GM08714 (cell line): Measurements from ENCODE around the gene GET3.
A peak's percentile ranks its signal among the peaks of the same experiment; 100 is the strongest.
"Not testable (repeated sequence)": the region's sequence is repeated elsewhere in the genome, so short reads cannot be mapped to it uniquely, and the experiment has no call there.

Source experiments
- H3K4me3 ChIP-seq: fragments of 200-500 bp; sonication (Bioruptor generic); 2 replicates; pipeline ENCODE4 v1.5.1; 2014; ENCODE audit warnings: mild to moderate bottlenecking, low read length, inconsistent platforms
- ZNF274 ChIP-seq: IDR thresholded peaks from 2 replicates; pipeline ENCODE4 v1.6.1; 2012; ENCODE audit warnings: mild to moderate bottlenecking, low read depth, low read length

GET3 gene

DNA sequence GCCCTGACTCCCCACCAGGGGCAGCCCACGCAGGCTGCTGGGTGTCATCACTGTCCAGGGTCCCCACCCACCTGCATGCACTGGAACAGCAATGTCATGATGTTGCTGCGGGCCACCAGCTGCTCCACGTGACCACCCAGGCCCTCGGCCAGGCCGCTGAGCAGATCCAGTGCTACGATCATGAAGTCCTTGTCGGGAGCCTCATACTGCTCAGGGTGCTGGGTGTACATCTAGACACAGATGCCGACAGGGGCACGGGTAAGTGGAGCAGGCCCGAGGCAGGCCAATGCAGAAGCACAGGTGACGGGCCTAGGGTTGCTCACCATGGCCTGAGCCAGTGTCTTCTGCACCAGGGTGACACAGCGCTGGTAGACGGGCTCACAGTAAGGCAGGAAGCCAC lies 32.1 kb upstream of the GET3 start:
- no peak overlapping the region for H3K4me3 ChIP-seq
- TF ChIP-seq ZNF274 = no peak

DNA sequence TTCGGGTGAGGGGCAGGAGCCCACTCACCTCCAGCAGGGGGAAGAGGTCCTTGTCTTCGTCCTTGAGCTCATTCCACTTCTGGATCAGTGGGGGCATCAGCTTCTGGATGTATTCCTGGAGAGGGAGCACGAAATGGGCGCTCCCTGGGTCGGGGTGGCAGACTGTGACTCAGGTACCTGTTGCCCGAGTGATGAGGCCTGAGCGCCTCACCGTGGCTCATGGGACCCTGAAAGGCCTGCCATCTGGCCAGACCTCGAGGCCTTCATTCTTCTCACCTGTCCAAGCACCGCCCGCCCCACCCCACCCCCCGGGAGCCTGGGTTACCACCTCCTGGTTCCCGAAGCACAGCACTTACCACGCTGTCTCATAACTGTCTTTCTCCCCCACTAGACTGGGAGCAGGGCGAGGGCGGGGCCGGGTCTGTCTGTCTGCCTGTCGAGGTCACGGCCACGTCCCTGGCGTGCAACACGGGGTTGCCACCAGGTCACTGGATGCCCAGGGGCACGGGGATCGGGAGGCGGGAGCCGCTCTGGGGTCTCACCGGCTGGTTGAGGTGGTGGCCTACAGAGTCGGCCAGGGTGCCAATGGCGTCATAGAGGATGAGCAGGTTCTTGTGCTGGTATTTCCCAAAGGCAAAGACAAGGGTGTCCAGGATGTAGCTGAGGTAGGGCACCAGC lies 31.5 kb upstream of the GET3 start:
- no peak overlapping the region for H3K4me3 ChIP-seq
- TF ChIP-seq ZNF274 = no peak

DNA sequence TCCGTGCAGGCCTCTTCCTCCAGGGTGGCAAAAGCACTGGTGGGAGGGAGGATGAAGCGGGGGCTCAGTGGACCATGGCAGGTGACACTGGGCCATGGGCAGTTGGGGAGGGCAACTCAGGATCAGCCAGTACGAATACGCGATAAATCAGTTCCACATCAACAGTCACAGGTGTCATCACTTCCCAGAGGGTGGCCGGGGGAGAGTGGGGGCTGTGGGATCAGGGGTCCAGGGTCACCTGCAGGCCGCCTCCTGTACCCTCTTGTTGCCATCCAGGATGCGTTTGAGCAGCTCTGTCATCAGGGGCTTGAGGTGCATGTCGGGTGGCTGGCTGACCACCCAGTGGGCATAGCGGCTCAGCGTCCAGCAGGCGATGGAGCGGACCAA lies 31.0 kb upstream of the GET3 start:
- no peak for TF ChIP-seq ZNF274
- no peak overlapping the region for H3K4me3 ChIP-seq

DNA sequence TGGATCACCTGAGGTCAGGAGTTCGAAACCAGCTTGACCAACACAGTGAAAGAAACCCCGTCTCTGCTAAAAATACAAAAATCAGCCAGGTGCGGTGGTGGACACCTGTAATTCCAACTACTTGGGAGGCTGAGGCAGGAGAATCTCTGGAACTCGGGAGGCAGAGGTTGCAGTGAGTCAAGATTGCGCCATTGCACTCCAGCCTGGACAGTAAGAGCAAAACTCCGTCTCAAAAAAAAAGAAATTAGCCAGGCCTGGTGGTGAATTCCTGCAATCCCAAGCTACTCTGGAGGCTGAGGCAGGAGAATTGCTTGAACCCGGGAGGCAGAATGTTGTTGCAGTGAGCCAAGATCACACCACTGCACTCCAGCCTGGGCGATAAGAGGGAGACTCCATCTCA lies 28.7 kb upstream of the GET3 start:
- no peak overlapping the region for H3K4me3 ChIP-seq
- no peak for TF ChIP-seq ZNF274

DNA sequence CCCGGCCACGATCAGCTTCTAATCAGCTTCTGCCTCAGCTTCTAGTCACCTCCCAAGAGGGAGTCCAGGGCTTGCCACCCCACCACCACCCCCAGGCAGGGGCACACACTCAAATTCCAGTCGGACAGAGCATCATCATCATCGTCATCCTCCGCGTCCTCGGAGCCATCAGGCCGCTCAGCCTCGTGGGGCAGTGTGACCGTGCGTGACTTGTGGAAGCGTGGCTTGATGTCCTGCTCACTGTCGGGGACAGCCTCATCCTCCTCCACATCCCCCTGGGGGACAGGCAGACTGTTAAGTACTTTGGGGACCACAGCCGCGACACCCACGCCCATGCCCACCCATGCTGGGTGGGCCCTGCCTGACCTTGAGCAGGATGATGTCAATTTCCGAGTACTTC lies 26.1 kb upstream of the GET3 start:
- TF ChIP-seq ZNF274 = no peak
- no peak overlapping the region for H3K4me3 ChIP-seq

DNA sequence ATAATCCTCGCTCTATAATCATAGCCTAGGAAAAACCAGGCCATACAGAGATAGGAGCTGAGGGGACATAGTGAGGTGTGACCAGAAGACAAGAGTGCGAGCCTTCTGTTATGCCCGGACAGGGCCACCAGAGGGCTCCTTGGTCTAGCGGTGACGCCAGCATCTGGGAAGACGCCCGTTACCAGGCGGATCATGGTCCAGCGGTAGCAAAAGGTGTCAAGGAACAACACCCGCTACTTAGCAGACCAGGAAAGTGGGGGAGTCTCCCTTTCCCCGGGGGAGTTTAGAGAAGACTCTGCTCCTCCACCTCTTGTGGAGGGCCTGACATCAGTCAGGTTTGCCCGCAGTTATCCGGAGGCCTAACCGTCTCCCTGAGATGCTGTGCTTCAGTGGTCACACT lies 25.2 kb upstream of the GET3 start:
- not testable (repeated sequence) for H3K4me3 ChIP-seq

DNA sequence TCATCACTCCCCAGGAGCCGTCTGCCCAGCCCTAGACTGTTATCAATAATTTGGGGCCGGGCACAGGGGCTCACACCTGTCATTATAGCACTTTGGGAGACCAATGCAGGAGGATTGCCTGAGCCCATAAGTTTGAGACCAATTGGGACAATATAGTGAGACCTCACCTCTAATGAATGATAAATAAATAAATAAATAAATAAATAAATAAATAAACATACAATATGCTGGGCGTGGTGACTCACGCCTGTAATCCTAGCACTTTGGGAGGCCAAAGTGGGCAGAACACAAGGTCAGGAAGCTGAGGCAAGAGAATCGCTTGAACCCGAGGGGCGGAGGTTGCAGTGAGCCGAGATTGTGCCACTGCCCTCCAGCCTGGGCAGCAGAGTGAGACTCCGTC lies 24.0 kb upstream of the GET3 start:
- H3K4me3 ChIP-seq = not testable (repeated sequence)

DNA sequence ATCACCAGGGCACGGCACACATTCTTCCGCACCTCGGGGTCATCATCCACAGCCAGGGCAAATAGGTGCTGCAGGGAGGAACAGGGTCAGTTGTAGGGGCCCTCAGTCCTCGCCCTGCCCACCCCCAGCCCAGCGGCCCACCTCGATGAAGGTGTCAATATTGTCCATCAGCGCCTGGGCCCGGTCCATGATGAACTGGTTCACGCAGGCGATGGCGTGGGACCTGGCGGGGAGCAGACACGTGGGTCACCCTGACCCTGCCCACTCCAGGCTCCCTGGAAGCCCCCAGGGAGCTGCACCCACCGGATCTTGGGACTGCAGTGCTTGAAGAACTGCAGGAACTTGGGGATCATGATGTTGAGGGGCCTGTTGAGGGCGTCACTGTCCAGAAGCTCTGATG lies 22.2 kb upstream of the GET3 start:
- H3K4me3 ChIP-seq = no peak overlapping the region
- TF ChIP-seq ZNF274 = no peak

DNA sequence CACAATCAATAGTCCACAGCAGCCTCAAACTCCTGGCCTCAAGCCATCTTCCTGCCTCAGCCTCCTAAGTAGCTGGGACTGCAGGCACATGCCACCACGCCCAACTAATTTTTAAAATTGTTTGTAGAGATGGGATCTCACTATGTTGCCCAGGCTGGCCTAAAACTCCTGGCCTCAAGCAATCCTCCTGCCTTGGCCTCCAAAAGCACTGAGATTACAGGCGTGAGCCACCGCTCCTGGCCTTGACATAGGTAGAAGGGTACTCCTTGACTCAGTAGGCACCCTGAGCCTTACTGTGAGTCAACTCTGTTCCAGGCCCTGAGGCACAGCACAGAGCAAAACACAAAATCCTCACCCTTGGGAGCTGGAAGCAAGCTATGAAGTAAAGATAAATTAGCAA lies 21.4 kb upstream of the GET3 start:
- no peak for TF ChIP-seq ZNF274
- no peak overlapping the region for H3K4me3 ChIP-seq

DNA sequence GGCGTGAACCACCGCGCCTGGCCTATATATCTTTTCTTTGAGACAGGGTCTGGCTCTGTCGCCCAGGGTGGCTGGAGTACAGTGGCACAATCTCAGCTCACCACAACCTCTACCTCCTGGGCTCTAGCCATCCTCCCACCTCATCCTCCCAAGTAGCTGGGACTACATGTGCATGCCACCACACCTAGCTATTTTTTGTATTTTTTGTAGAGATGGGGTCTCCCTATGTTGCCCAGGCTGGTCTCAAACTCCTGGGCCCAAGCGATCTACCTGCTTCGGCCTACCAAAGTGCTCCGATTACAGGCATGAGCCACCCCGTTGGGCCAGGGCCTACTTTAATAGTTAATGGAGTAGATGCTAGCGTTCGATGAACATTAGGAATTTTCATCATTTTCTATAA lies 17.0 kb upstream of the GET3 start:
- peak overlapping the region; percentile 86; the same call in 1 of the 2 replicates for H3K4me3 ChIP-seq
- TF ChIP-seq ZNF274 = no peak

DNA sequence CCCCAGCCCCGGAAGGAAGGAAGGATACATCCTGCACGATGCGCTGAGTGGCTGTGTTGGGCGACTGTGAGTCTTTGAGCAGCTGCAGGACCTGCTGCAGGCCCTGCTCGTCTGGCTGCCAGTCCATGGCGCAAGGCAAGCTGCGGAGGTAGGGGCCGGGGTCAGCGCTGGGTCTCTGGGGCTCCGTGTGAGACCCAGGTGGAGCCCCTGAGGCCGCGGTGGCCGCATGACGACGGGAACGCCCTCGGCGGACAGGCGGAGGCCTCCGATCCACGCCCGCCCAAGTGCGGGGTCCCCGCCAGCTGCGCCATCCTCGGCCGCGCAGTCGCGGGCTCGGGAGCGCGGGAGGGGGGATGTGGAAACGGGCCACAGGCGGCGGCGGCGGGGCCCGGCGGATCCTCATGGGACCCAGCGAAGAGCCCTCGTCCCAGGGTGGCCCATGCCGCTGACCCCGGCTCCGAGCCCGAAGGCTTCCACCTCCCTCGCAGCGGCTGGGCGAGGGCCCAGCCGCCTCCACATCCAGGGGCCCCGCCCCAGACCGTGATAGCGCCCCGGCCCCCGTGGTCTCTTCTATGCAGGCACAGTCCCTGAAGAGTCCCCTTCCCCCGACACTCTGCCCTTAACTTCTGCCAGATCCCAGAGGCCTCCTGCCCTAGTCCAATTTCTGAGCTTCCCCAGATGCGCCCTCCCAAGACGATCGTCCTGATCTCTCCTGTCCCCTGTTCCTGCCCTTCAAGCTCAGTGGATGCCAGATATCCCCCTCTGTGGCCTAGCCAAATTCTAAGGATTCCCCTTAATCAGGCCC lies 16.2 kb upstream of the GET3 start:
- peak overlapping the region; percentile 86 for H3K4me3 ChIP-seq
- TF ChIP-seq ZNF274 = no peak

DNA sequence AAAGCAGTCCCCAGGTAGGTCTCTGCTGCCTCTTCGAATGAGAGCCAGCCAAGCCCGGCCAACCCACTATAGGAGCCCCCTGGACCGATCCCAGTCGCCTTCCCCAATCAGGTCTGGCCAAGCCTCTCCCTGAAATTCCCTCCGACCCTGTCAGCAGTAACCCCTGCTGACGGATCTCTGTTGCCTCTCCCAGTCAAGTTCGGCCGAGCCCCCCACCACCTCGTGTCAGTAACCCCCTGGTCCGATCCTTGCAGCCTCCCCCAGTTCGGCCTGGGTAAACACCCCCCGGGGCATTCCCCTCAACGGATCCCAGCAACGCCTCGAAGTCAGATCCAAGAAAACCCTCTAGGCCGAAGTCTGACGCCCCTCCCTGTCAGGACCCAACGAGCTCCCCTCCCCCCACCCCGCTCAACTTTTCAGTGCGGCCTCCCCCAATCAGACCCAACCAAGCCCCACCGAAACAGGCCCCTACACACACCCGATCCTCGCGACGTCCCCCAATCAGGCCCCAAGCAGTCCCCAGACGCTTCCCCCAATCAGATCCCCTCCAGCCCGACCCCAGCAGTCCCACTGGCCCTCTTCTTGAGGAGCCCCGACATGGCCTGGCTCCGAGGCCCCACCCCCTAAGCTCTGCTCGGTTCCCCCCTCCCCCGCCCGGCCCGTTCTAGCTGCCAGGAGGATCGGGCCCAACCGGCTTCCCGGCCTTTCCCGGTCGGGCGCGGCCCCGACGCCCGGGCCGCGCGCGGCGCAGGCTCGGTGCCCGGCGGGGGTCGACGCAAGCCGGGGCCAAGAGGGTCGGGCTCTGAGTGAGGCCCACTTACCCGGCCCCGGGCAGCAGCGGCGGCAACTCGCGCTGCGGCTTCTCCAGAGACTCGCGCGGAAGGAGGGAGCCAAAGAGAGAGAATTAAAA lies 15.4 kb upstream of the GET3 start:
- H3K4me3 ChIP-seq = peak overlapping the region; percentile 86
- no peak for TF ChIP-seq ZNF274

DNA sequence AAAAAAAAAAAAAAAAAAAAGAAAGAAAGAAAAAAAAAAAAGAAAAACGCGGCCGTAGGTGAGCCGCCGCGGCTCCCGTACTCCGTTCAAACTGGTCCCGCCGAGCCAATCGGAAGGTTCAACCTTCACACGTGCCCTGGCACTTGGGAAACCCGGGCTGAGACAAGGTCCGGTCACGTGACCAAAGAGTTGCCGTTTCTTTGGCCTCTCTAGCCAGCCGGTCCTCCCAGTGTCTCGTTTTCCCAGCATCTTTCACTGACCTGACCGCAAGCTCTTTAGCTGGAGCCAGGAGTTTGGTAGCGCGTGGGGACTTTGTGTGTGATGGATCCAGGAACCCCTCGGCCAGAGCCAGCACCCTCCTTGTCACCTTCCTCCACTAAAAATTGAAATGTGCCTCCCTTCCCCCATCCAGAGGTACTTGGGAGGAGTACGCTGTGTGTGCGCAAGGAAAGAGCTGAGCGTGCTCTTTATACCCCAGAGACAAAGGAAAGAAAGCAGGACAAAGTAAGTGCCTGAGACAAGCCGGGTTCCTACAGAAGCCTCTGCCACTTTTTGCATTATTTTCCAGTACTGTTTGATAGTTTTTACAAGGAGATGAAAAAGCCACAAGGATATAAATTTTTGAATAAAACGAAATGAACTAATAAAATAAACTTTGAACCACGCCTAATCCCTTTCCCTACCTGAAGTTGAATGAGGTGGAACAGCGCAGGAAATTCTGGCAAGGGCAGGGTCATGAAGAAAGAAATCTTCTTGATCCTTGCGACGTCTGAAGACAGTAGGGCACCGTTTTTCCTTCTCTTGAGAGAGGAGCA lies 14.5 kb upstream of the GET3 start:
- no peak for TF ChIP-seq ZNF274
- peak overlapping the region; percentile 86 for H3K4me3 ChIP-seq

DNA sequence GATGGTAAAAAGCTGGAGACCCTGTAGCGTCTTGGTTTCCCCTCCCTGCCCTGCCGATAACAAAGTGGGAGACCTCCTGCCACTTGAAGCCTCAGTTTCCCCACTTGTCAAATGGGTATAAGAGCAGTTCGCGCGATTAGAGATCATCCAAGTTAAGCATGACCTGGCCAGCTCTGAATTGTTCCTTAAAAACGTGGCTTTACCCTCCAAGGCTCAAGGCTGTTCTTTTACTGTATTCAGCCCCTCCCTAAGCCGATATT lies 14.0 kb upstream of the GET3 start:
- H3K4me3 ChIP-seq = peak overlapping the region; percentile 86
- TF ChIP-seq ZNF274 = no peak
